HG02623 (cell line): ENCODE results near the gene COL9A3.
"Not testable (repeated sequence)": the region's sequence is repeated elsewhere in the genome, so short reads cannot be mapped to it uniquely, and the experiment has no call there.

Source experiments
- ATAC-seq: cut with Tn5 transposase; IDR thresholded peaks from one replicate; pipeline ENCODE4 v1.9.1; 2021; ENCODE audit warnings: moderate library complexity; ENCODE audit not compliant: unreplicated experiment

Gene COL9A3

GRCh38 chr20:62852841-62853240 lies 36.0 kb downstream of the COL9A3 start:
- ATAC-seq = no peak

- ATAC-seq = not testable (repeated sequence)
Measured at GRCh38 chr20:62853304-62853703, 36.5 kb downstream of the COL9A3 start.

GRCh38 chr20:62854121-62854520 lies 37.3 kb downstream of the COL9A3 start:
- ATAC-seq = no peak

- ATAC-seq = no peak
Measured at GRCh38 chr20:62855120-62855519, 38.3 kb downstream of the COL9A3 start.

- no peak for ATAC-seq
Measured at GRCh38 chr20:62856931-62857619, 40.2 kb downstream of the COL9A3 start.

- no peak for ATAC-seq
Measured at GRCh38 chr20:62858058-62858830, 41.4 kb downstream of the COL9A3 start.

GRCh38 chr20:62859721-62860120 lies 42.9 kb downstream of the COL9A3 start:
- ATAC-seq = no peak

GRCh38 chr20:62860391-62860923 lies 43.6 kb downstream of the COL9A3 start:
- no peak for ATAC-seq

GRCh38 chr20:62860924-62861691 lies 44.3 kb downstream of the COL9A3 start:
- peak; percentile 27 for ATAC-seq

- peak; percentile 53 for ATAC-seq
Measured at GRCh38 chr20:62861726-62862336, 45.0 kb downstream of the COL9A3 start, which contains the start of gene TCFL5. TCFL5 (minus strand) TSS chr20:62861822; CDS start chr20:62861670, 152 bp downstream.

GRCh38 chr20:62864207-62864606 lies 47.4 kb downstream of the COL9A3 start:
- no peak for ATAC-seq

- ATAC-seq = no peak
Measured at GRCh38 chr20:62872184-62872847, 55.5 kb downstream of the COL9A3 start.

GRCh38 chr20:62872862-62873261 lies 56.0 kb downstream of the COL9A3 start:
- ATAC-seq = no peak

- no peak for ATAC-seq
Measured at GRCh38 chr20:62873280-62873679, 56.4 kb downstream of the COL9A3 start.

GRCh38 chr20:62873681-62874031 lies 56.8 kb downstream of the COL9A3 start:
- not testable (repeated sequence) for ATAC-seq

- ATAC-seq = no peak
Measured at GRCh38 chr20:62874964-62875344, 58.1 kb downstream of the COL9A3 start.

GRCh38 chr20:62875419-62876361 lies 58.8 kb downstream of the COL9A3 start:
- no peak for ATAC-seq

GRCh38 chr20:62876501-62876901 lies 59.7 kb downstream of the COL9A3 start:
- no peak for ATAC-seq
